CD4-positive, CD25-positive, alpha-beta regulatory T cell (primary cell): ENCODE data around the gene ZFHX3. TPM values are rescaled to one million over a fixed set of nuclear protein-coding genes. Genes with fewer than 3 reads are reported as not detected.
A peak's percentile ranks its signal among the peaks of the same experiment; 100 is the strongest.

Source experiments
- ATAC-seq, 2 donors: fragments of 150-1000 bp; cut with Tn5 transposase; one replicate each; pipeline ENCODE4 v1.10.0; 2021; ENCODE audit warnings: low read depth in 2 of 2, moderate number of reproducible peaks in 2 of 2, moderate library complexity in 1 of 2
- DNase-seq, 3 donors: peaks; one replicate each; pipeline versions ENCODE4 v3.0.0 to v3.0.0-alpha.2; 2012 to 2022; ENCODE audit warnings: mixed read lengths in 1 of 3
- H3K27ac ChIP-seq: one replicate; pipeline ENCODE4 v1.7.0; 2013; ENCODE audit warnings: mild to moderate bottlenecking, low read length; ENCODE audit not compliant: insufficient read depth, poor library complexity, severe bottlenecking
- H3K27me3 ChIP-seq: one replicate; pipeline ENCODE4 v1.7.0; 2013; ENCODE audit warnings: low read length; ENCODE audit not compliant: control insufficient read depth, insufficient read depth
- H3K36me3 ChIP-seq: one replicate; pipeline ENCODE4 v1.7.0; 2013; ENCODE audit warnings: mild to moderate bottlenecking, low read length, moderate library complexity; ENCODE audit not compliant: control insufficient read depth, insufficient read depth
- H3K4me1 ChIP-seq: 2 replicates; pipeline ENCODE4 v1.7.0; 2013; ENCODE audit warnings: mild to moderate bottlenecking, low read length; ENCODE audit not compliant: insufficient read depth, control insufficient read depth, poor library complexity, severe bottlenecking
- H3K4me3 ChIP-seq: one replicate; pipeline ENCODE4 v1.7.0; 2013; ENCODE audit warnings: low read depth, mild to moderate bottlenecking, low read length, moderate library complexity
- H3K9me3 ChIP-seq, 2 experiments: 1 replicate in 1 of 2; 2 replicates in 1 of 2; pipeline ENCODE4 v1.7.0; 2013; ENCODE audit warnings: low read length in 2 of 2, mild to moderate bottlenecking in 1 of 2, moderate library complexity in 1 of 2; ENCODE audit not compliant: control insufficient read depth in 2 of 2
- H3K27ac Mint-ChIP-seq, 3 donors: one replicate each; pipeline ENCODE4 v1.8.0; 2020 to 2022; ENCODE audit warnings: mild to moderate bottlenecking in 3 of 3, mixed read lengths in 3 of 3, moderate library complexity in 2 of 3
- H3K27me3 Mint-ChIP-seq: one replicate; pipeline ENCODE4 v1.8.0; 2022; ENCODE audit warnings: mild to moderate bottlenecking, mixed read lengths
- H3K36me3 Mint-ChIP-seq: one replicate; pipeline ENCODE4 v1.8.0; 2020; ENCODE audit warnings: mixed read lengths
- H3K4me1 Mint-ChIP-seq, 4 donors: one replicate each; pipeline ENCODE4 v1.8.0; 2020 to 2022; ENCODE audit warnings: mixed read lengths in 4 of 4, mild to moderate bottlenecking in 1 of 4
- H3K4me3 Mint-ChIP-seq, 4 donors: one replicate each; pipeline ENCODE4 v1.8.0; 2020 to 2022; ENCODE audit warnings: mild to moderate bottlenecking in 4 of 4, mixed read lengths in 4 of 4, moderate library complexity in 3 of 4
- H3K9me3 Mint-ChIP-seq, 7 donors: one replicate each; pipeline ENCODE4 v1.8.0; 2020 to 2022; ENCODE audit warnings: mixed read lengths in 7 of 7, mild to moderate bottlenecking in 3 of 7, moderate library complexity in 2 of 7
- polyA plus RNA-seq, 4 donors: library from polyadenylated mRNA; unstranded; fragments of 300-500 nt; fragmentation: Illumina TruSeq; gene quantifications; one replicate each; pipeline ENCODE4 v1.2.3, GENCODE V29; 2021
- total RNA-seq: library from RNA; stranded (reverse); gene quantifications from one replicate; pipeline ENCODE4 v1.2.3, GENCODE V29; 2022

ZFHX3 gene
- total and polyA plus RNA-seq, 5 donors from 2014 or later: 0.01 to 0.94 (median 0.03) TPM; not detected in 1

GRCh38 chr16:72924927-72925630, 122.8 kb downstream of the ZFHX3 start:
- H3K27me3 ChIP-seq: no peaks in the 10 kb centered on the region
- H3K36me3 Mint-ChIP-seq: no peaks in the 10 kb centered on the region
- no peak overlapping the region for H3K4me3 ChIP-seq
- ATAC-seq: no peak
- no peak overlapping the region for H3K27ac Mint-ChIP-seq
- DNase-seq: no peak
- H3K9me3 Mint-ChIP-seq: no peaks in the 10 kb centered on the region
- no peaks in the 10 kb centered on the region for H3K27me3 Mint-ChIP-seq
- H3K4me3 Mint-ChIP-seq: no peak overlapping the region
- H3K36me3 ChIP-seq: no peaks in the 10 kb centered on the region
- H3K27ac ChIP-seq: no peak overlapping the region
- H3K4me1 ChIP-seq: no peaks in the 10 kb centered on the region
- H3K4me1 Mint-ChIP-seq: peaks cover 0 to 5% (median 1%) of the 10 kb centered on the region in 4 donors
- H3K9me3 ChIP-seq: no peaks in the 10 kb centered on the region

GRCh38 chr16:72924537-72924926, 123.4 kb downstream of the ZFHX3 start:
- Histone ChIP-seq H3K4me3 (no peak overlapping the region), H3K27ac (no peak overlapping the region), H3K9me3 (no peaks in the 10 kb centered on the region), H3K36me3 (no peaks in the 10 kb centered on the region), H3K27me3 (no peaks in the 10 kb centered on the region), H3K4me1 (no peaks in the 10 kb centered on the region)
- H3K36me3 Mint-ChIP-seq: no peaks in the 10 kb centered on the region
- H3K4me1 Mint-ChIP-seq: peaks cover 0 to 5% (median 1%) of the 10 kb centered on the region in 4 donors
- H3K27me3 Mint-ChIP-seq: no peaks in the 10 kb centered on the region
- DNase-seq (no peak), ATAC-seq (no peak)
- H3K27ac Mint-ChIP-seq: no peak overlapping the region
- H3K4me3 Mint-ChIP-seq: no peak overlapping the region
- no peaks in the 10 kb centered on the region for H3K9me3 Mint-ChIP-seq

- no peaks in the 10 kb centered on the region for H3K27me3 ChIP-seq
Measured at GRCh38 chr16:72923757-72924156, 124.2 kb downstream of the ZFHX3 start.

GRCh38 chr16:72922714-72923113, 125.2 kb downstream of the ZFHX3 start:
- Mint-ChIP-seq H3K4me3 (no peak overlapping the region), H3K9me3 (no peaks in the 10 kb centered on the region), H3K27me3 (no peaks in the 10 kb centered on the region), H3K4me1 (peaks cover 0 to 5% (median 1%) of the 10 kb centered on the region in 4 donors), H3K36me3 (no peaks in the 10 kb centered on the region), H3K27ac (no peak overlapping the region)
- DNase-seq (no peak), ATAC-seq (no peak)
- no peak overlapping the region for H3K27ac ChIP-seq
- no peaks in the 10 kb centered on the region for H3K4me1 ChIP-seq
- H3K27me3 ChIP-seq: no peaks in the 10 kb centered on the region
- no peak overlapping the region for H3K4me3 ChIP-seq
- H3K9me3 ChIP-seq: no peaks in the 10 kb centered on the region
- H3K36me3 ChIP-seq: no peaks in the 10 kb centered on the region

More at GRCh38 chr16:72923757-72924156, 124.2 kb downstream of the ZFHX3 start:
- Histone ChIP-seq H3K9me3 (no peaks in the 10 kb centered on the region), H3K27ac (no peak overlapping the region), H3K36me3 (no peaks in the 10 kb centered on the region), H3K4me1 (no peaks in the 10 kb centered on the region), H3K4me3 (no peak overlapping the region)
- Mint-ChIP-seq H3K27ac (no peak overlapping the region), H3K4me1 (peaks cover 0 to 5% (median 1%) of the 10 kb centered on the region in 4 donors), H3K36me3 (no peaks in the 10 kb centered on the region), H3K27me3 (no peaks in the 10 kb centered on the region), H3K4me3 (no peak overlapping the region), H3K9me3 (no peaks in the 10 kb centered on the region)
- DNase-seq: no peak
- ATAC-seq: no peak

GRCh38 chr16:72921620-72922019, 126.3 kb downstream of the ZFHX3 start:
- Mint-ChIP-seq H3K4me1 (peaks cover 0 to 5% (median 1%) of the 10 kb centered on the region in 4 donors), H3K36me3 (no peaks in the 10 kb centered on the region), H3K4me3 (no peak overlapping the region), H3K27me3 (no peaks in the 10 kb centered on the region), H3K9me3 (no peaks in the 10 kb centered on the region), H3K27ac (no peak overlapping the region)
- Histone ChIP-seq H3K9me3 (no peaks in the 10 kb centered on the region), H3K36me3 (no peaks in the 10 kb centered on the region), H3K27ac (no peak overlapping the region), H3K4me1 (no peaks in the 10 kb centered on the region), H3K4me3 (no peak overlapping the region), H3K27me3 (no peaks in the 10 kb centered on the region)
- ATAC-seq: no peak
- DNase-seq: no peak

- no peak overlapping the region for H3K4me3 ChIP-seq
- H3K4me1 Mint-ChIP-seq: peaks cover 0 to 5% (median 1%) of the 10 kb centered on the region in 4 donors
Measured at GRCh38 chr16:72921106-72921505, 126.8 kb downstream of the ZFHX3 start.

GRCh38 chr16:72917051-72917450, 130.9 kb downstream of the ZFHX3 start:
- Histone ChIP-seq H3K4me1 (no peaks in the 10 kb centered on the region), H3K36me3 (no peaks in the 10 kb centered on the region), H3K4me3 (no peak overlapping the region), H3K27me3 (no peaks in the 10 kb centered on the region), H3K9me3 (no peaks in the 10 kb centered on the region), H3K27ac (no peak overlapping the region)
- ATAC-seq (no peak), DNase-seq (no peak)
- Mint-ChIP-seq H3K27me3 (peaks cover 4% of the 10 kb centered on the region), H3K4me3 (no peak overlapping the region), H3K36me3 (no peaks in the 10 kb centered on the region), H3K27ac (no peak overlapping the region), H3K4me1 (peaks cover 0 to 5% (median 1%) of the 10 kb centered on the region in 4 donors), H3K9me3 (peaks cover 0 to 2% (median 0%) of the 10 kb centered on the region in 7 donors)

More at GRCh38 chr16:72921106-72921505, 126.8 kb downstream of the ZFHX3 start:
- Histone ChIP-seq H3K27ac (no peak overlapping the region), H3K27me3 (no peaks in the 10 kb centered on the region), H3K4me1 (no peaks in the 10 kb centered on the region), H3K9me3 (no peaks in the 10 kb centered on the region), H3K36me3 (no peaks in the 10 kb centered on the region)
- Mint-ChIP-seq H3K27ac (no peak overlapping the region), H3K27me3 (peaks cover 3% of the 10 kb centered on the region), H3K4me3 (peak overlapping the region in 2 of 4 donors; percentile 2), H3K36me3 (no peaks in the 10 kb centered on the region), H3K9me3 (no peaks in the 10 kb centered on the region)
- ATAC-seq (peak in 1 of 2 donors; percentile 25), DNase-seq (peak in 1 of 3 donors; percentile 73)

GRCh38 chr16:72915331-72915730, 132.6 kb downstream of the ZFHX3 start:
- no peak for ATAC-seq
- no peak overlapping the region for H3K4me3 ChIP-seq
- no peaks in the 10 kb centered on the region for H3K36me3 ChIP-seq
- Mint-ChIP-seq H3K4me3 (no peak overlapping the region), H3K36me3 (no peaks in the 10 kb centered on the region), H3K4me1 (no peaks in the 10 kb centered on the region), H3K27me3 (peaks cover 4% of the 10 kb centered on the region), H3K9me3 (peaks cover 0 to 2% (median 0%) of the 10 kb centered on the region in 7 donors), H3K27ac (no peak overlapping the region)
- no peaks in the 10 kb centered on the region for H3K9me3 ChIP-seq
- no peak overlapping the region for H3K27ac ChIP-seq
- no peaks in the 10 kb centered on the region for H3K4me1 ChIP-seq
- DNase-seq: no peak
- H3K27me3 ChIP-seq: no peaks in the 10 kb centered on the region
